HL-60 (cell line): Measurements from ENCODE around the gene ZNF764.
A peak's percentile ranks its signal among the peaks of the same experiment; 100 is the strongest.
"Not testable (repeated sequence)": the region's sequence is repeated elsewhere in the genome, so short reads cannot be mapped to it uniquely, and the experiment has no call there.

Experiments
- DNase-seq, 2 experiments: peaks; one replicate each; pipeline ENCODE4 v3.0.0-alpha.2; 2010 to 2020; ENCODE audit warnings: low read depth in 1 of 2, low spot score in 1 of 2
- H3K27ac ChIP-seq: fragments of 250-450 bp; sonication (Bioruptor Pico); replicated peaks from 2 replicates; pipeline ENCODE4 v1.5.1; 2020; ENCODE audit warnings: mild to moderate bottlenecking, moderate library complexity
- H3K27me3 ChIP-seq: fragments of 250-450 bp; sonication (Bioruptor Pico); 2 replicates; pipeline ENCODE4 v1.5.1; 2021; ENCODE audit warnings: mild to moderate bottlenecking, moderate library complexity; ENCODE audit not compliant: insufficient read depth, poor library complexity, severe bottlenecking
- H3K4me3 ChIP-seq: replicated peaks from 2 replicates; pipeline ENCODE4 v1.5.1; 2011; ENCODE audit warnings: mild to moderate bottlenecking, control low read depth, low read length; ENCODE audit not compliant: insufficient read depth
- CTCF ChIP-seq: IDR thresholded peaks from one replicate; pipeline ENCODE4 v1.5.1; 2011; ENCODE audit warnings: low read length, control low read depth, inconsistent platforms; ENCODE audit not compliant: insufficient read depth
- GABPA ChIP-seq: IDR thresholded peaks from 2 replicates; pipeline ENCODE4 v1.6.1; 2012; ENCODE audit warnings: low read depth
- POLR2AphosphoS5 ChIP-seq: IDR thresholded peaks from 2 replicates; pipeline ENCODE4 v1.6.1; 2012; ENCODE audit warnings: low read depth
- REST ChIP-seq: IDR thresholded peaks from 2 replicates; pipeline ENCODE4 v1.6.1; 2012; ENCODE audit warnings: low read depth; ENCODE audit not compliant: insufficient replicate concordance
- SPI1 ChIP-seq: IDR thresholded peaks from 2 replicates; pipeline ENCODE4 v1.6.1; 2012; ENCODE audit warnings: low read depth, mild to moderate bottlenecking, borderline replicate concordance

The ZNF764 gene

GRCh38 chr16:30522702-30523463 lies 35.3 kb downstream of the ZNF764 start:
- H3K4me3 ChIP-seq, DNase-seq, H3K27ac ChIP-seq, H3K27me3 ChIP-seq: not testable (repeated sequence)
- TF ChIP-seq POLR2AphosphoS5: peak; percentile 32

GRCh38 chr16:30521873-30522641 lies 36.1 kb downstream of the ZNF764 start:
- Histone ChIP-seq H3K27me3 (no peaks in the 10 kb centered on the region), H3K4me3 (no peak overlapping the region), H3K27ac (no peak overlapping the region)
- no peak for DNase-seq
- no peak for TF ChIP-seq SPI1
- TF ChIP-seq GABPA: no peak
- no peak for TF ChIP-seq REST
- peak; percentile 6; the same call in 1 of the 2 replicates for TF ChIP-seq POLR2AphosphoS5

GRCh38 chr16:30521476-30521872 lies 36.7 kb downstream of the ZNF764 start:
- Histone ChIP-seq H3K27ac (no peak overlapping the region), H3K27me3 (no peaks in the 10 kb centered on the region), H3K4me3 (no peak overlapping the region)
- DNase-seq: no peak
- no peak for TF ChIP-seq CTCF
- TF ChIP-seq POLR2AphosphoS5: no peak
- no peak for TF ChIP-seq REST
- no peak for TF ChIP-seq GABPA
- TF ChIP-seq SPI1: no peak

GRCh38 chr16:30519120-30520049 lies 38.8 kb downstream of the ZNF764 start:
- DNase-seq: no peak
- Histone ChIP-seq H3K27me3 (no peaks in the 10 kb centered on the region), H3K27ac (no peak overlapping the region), H3K4me3 (no peak overlapping the region)
- TF ChIP-seq CTCF: no peak
- TF ChIP-seq GABPA: no peak
- TF ChIP-seq REST: no peak
- TF ChIP-seq POLR2AphosphoS5: no peak; the same call in 1 of the 2 replicates
- no peak for TF ChIP-seq SPI1
